ENCODE data around the gene ZSCAN5B. TPM values are rescaled to one million over a fixed set of nuclear protein-coding genes. Genes with fewer than 3 reads are reported as not detected.
"Not testable (repeated sequence)": the region's sequence is repeated elsewhere in the genome, so short reads cannot be mapped to it uniquely, and the experiment has no call there.

Gene ZSCAN5B
- total RNA-seq (2021): not detected in 3 replicates
- Bru-seq, nascent RNA: percentile 5 among the genes with signal in this experiment
- long read RNA-seq, experiment 1: 0 reads
- long read RNA-seq, experiment 2: 0 reads
- long read RNA-seq, experiment 3: 0 reads

- not testable (repeated sequence) for H3K9me3 Mint-ChIP-seq; H3K36me3 Mint-ChIP-seq; DNase-seq (ENCODE audit: low spot score); H3K27me3 Mint-ChIP-seq (ENCODE audit: low read depth); H3K4me3 Mint-ChIP-seq; H3K4me1 Mint-ChIP-seq; H3K27ac Mint-ChIP-seq; ATAC-seq
- ChIA-PET CTCF (interaction anchor here (1.4 kb wide), 1 partner anchor 112 kb away, joined by 3 read pairs; no protein-coding TSS in a partner anchor), POLR2A (interaction anchor here (0.6 kb wide), 1 partner anchor 14 kb away, joined by 4 read pairs; no protein-coding TSS in a partner anchor)
These were observed at the start of gene ZSCAN5B for GRCh38 chr19:56197646-56198045. Gene ZSCAN5B (minus strand): TSS chr19:56197783. CDS start chr19:56193052, 4,731 bp downstream.

- H3K9me3 Mint-ChIP-seq; H3K27me3 Mint-ChIP-seq (ENCODE audit: low read depth); H3K4me1 Mint-ChIP-seq; DNase-seq (ENCODE audit: low spot score); H3K27ac Mint-ChIP-seq; H3K4me3 Mint-ChIP-seq; POLR2A ChIA-PET; H3K36me3 Mint-ChIP-seq: not testable (repeated sequence)
- peak; percentile 32; the same call in 1 of the 2 replicates for TF ChIP-seq CTCF (IDR thresholded peaks at IDR 0.05)
- peak; percentile 93 for ATAC-seq
- CTCF ChIA-PET: interaction anchor here (1.3 kb wide), 1 partner anchor 64 kb away, joined by 5 read pairs; no protein-coding TSS in a partner anchor
These were observed 48.2 kb upstream of the ZSCAN5B start for GRCh38 chr19:56245764-56246163.

DNA sequence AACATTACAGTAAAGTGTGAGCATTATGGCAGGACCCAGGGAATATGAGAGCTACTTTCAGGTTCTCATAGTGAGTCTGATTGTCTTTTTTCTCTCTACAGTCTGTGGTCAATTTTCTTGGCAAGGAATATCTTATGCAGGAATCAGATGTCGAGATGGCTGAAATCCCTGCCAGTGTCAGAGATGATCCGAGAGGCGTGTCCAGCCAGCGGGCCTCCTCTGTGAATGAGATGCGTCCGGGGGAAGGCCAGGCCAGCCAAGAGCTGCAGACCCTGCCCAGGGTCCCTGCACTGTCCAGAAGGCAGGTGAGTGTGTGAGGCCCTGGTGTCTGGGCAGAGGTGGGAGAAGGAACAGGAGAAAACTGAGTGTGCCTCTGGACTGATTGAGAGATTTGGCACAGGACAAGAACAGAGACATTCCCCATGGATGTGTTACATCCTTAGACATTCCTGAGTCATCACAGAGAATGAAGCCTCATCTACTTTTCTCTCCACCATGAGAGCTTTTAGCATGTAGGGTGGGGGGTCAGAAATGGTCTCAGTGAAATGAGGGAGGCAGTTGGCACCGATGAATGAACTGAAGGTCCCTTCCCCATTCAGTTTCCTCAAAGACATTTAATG, 47.6 kb upstream of the ZSCAN5B start:
- no peaks in the 10 kb centered on the region for H3K36me3 Mint-ChIP-seq
- DNase-seq (ENCODE audit: low spot score): no peak

More for the DNA sequence above, 47.6 kb upstream of the ZSCAN5B start:
- Mint-ChIP-seq H3K9me3 (no peaks in the 10 kb centered on the region), H3K27me3 (ENCODE audit: low read depth) (peaks cover 5% of the 10 kb centered on the region; the same call in 1 of the 2 replicates), H3K27ac (no peak overlapping the region), H3K4me1 (no peaks in the 10 kb centered on the region), H3K4me3 (no peak overlapping the region)
- ChIA-PET CTCF (no interaction called here), POLR2A (no interaction called here)
- ATAC-seq: no peak
- no peak for TF ChIP-seq SMAD4 (CRISPR knock-in tag; IDR thresholded peaks at IDR 0.05)
- TF ChIP-seq, protein P1, sequence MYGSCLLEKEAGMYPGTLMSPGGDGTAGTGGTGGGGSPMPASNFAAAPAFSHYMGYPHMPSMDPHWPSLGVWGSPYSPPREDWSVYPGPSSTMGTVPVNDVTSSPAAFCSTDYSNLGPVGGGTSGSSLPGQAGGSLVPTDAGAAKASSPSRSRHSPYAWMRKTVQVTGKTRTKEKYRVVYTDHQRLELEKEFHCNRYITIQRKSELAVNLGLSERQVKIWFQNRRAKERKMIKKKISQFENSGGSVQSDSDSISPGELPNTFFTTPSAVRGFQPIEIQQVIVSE (CRISPR knock-in tag; IDR thresholded peaks at IDR 0.05; ENCODE audit: borderline replicate concordance): no peak
- no peak for TF ChIP-seq FOXJ3 (CRISPR knock-in tag; IDR thresholded peaks at IDR 0.05; ENCODE audit: borderline replicate concordance)
- TF ChIP-seq TCF7 (CRISPR knock-in tag; IDR thresholded peaks at IDR 0.05; ENCODE audit: low read depth): no peak
- TF ChIP-seq, protein P2, sequence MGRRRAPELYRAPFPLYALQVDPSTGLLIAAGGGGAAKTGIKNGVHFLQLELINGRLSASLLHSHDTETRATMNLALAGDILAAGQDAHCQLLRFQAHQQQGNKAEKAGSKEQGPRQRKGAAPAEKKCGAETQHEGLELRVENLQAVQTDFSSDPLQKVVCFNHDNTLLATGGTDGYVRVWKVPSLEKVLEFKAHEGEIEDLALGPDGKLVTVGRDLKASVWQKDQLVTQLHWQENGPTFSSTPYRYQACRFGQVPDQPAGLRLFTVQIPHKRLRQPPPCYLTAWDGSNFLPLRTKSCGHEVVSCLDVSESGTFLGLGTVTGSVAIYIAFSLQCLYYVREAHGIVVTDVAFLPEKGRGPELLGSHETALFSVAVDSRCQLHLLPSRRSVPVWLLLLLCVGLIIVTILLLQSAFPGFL (CRISPR knock-in tag; IDR thresholded peaks at IDR 0.05; ENCODE audit: borderline replicate concordance): no peak
- TF ChIP-seq, protein P3, sequence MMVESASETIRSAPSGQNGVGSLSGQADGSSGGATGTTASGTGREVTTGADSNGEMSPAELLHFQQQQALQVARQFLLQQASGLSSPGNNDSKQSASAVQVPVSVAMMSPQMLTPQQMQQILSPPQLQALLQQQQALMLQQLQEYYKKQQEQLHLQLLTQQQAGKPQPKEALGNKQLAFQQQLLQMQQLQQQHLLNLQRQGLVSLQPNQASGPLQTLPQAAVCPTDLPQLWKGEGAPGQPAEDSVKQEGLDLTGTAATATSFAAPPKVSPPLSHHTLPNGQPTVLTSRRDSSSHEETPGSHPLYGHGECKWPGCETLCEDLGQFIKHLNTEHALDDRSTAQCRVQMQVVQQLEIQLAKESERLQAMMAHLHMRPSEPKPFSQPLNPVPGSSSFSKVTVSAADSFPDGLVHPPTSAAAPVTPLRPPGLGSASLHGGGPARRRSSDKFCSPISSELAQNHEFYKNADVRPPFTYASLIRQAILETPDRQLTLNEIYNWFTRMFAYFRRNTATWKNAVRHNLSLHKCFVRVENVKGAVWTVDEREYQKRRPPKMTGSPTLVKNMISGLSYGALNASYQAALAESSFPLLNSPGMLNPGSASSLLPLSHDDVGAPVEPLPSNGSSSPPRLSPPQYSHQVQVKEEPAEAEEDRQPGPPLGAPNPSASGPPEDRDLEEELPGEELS (CRISPR knock-in tag; IDR thresholded peaks at IDR 0.05): no peak
- TF ChIP-seq, protein P4, sequence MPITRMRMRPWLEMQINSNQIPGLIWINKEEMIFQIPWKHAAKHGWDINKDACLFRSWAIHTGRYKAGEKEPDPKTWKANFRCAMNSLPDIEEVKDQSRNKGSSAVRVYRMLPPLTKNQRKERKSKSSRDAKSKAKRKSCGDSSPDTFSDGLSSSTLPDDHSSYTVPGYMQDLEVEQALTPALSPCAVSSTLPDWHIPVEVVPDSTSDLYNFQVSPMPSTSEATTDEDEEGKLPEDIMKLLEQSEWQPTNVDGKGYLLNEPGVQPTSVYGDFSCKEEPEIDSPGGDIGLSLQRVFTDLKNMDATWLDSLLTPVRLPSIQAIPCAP (CRISPR knock-in tag; IDR thresholded peaks at IDR 0.05): no peak
- TF ChIP-seq ATF2 (CRISPR knock-in tag; IDR thresholded peaks at IDR 0.05; ENCODE audit: borderline replicate concordance, low read depth): no peak
- TF ChIP-seq RORB (CRISPR knock-in tag; IDR thresholded peaks at IDR 0.05): no peak
- TF ChIP-seq, protein P5, sequence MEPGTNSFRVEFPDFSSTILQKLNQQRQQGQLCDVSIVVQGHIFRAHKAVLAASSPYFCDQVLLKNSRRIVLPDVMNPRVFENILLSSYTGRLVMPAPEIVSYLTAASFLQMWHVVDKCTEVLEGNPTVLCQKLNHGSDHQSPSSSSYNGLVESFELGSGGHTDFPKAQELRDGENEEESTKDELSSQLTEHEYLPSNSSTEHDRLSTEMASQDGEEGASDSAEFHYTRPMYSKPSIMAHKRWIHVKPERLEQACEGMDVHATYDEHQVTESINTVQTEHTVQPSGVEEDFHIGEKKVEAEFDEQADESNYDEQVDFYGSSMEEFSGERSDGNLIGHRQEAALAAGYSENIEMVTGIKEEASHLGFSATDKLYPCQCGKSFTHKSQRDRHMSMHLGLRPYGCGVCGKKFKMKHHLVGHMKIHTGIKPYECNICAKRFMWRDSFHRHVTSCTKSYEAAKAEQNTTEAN (CRISPR knock-in tag; IDR thresholded peaks at IDR 0.05): no peak
- TF ChIP-seq CBFB (CRISPR knock-in tag; IDR thresholded peaks at IDR 0.05; ENCODE audit: low read depth): no peak
- TF ChIP-seq MXD4 (CRISPR knock-in tag; IDR thresholded peaks at IDR 0.05; ENCODE audit: borderline replicate concordance): no peak
- no peak for TF ChIP-seq SP1 (CRISPR knock-in tag; conservative IDR thresholded peaks at IDR 0.05)
- no peak for TF ChIP-seq NFYB (CRISPR knock-in tag; conservative IDR thresholded peaks at IDR 0.05; ENCODE audit: low read depth)
- no peak for TF ChIP-seq SOX15 (CRISPR knock-in tag; IDR thresholded peaks at IDR 0.05)

Data from WTC11 (cell line).